ENCODE results near the gene TGFBR3.

TGFBR3 gene

GRCh38 chr1:91768120-91768519 lies 117.8 kb downstream of the TGFBR3 start:
- Histone ChIP-seq H3K4me1 (ENCODE audit: low read length) (no peaks in the 10 kb centered on the region), H2AFZ (ENCODE audit: low read depth, low read length) (no peak overlapping the region), H3K79me2 (ENCODE audit: low read length) (no peaks in the 10 kb centered on the region), H3K4me2 (ENCODE audit: low read length) (no peak overlapping the region), H3K9ac (ENCODE audit: low read length) (no peak overlapping the region), H3K4me3 (ENCODE audit: low read length) (no peak overlapping the region), H3K27ac (ENCODE audit: low read length) (no peak overlapping the region), H4K20me1 (ENCODE audit: insufficient read depth, low read length) (no peaks in the 10 kb centered on the region), H3K9me3 (ENCODE audit: insufficient read depth, low read length) (no peaks in the 10 kb centered on the region), H3K36me3 (replicated peaks; ENCODE audit: low read depth, low read length) (no peaks in the 10 kb centered on the region), H3K27me3 (ENCODE audit: low read depth, low read length) (no peaks in the 10 kb centered on the region)
- TF ChIP-seq, protein P1, sequence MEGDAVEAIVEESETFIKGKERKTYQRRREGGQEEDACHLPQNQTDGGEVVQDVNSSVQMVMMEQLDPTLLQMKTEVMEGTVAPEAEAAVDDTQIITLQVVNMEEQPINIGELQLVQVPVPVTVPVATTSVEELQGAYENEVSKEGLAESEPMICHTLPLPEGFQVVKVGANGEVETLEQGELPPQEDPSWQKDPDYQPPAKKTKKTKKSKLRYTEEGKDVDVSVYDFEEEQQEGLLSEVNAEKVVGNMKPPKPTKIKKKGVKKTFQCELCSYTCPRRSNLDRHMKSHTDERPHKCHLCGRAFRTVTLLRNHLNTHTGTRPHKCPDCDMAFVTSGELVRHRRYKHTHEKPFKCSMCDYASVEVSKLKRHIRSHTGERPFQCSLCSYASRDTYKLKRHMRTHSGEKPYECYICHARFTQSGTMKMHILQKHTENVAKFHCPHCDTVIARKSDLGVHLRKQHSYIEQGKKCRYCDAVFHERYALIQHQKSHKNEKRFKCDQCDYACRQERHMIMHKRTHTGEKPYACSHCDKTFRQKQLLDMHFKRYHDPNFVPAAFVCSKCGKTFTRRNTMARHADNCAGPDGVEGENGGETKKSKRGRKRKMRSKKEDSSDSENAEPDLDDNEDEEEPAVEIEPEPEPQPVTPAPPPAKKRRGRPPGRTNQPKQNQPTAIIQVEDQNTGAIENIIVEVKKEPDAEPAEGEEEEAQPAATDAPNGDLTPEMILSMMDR (IDR thresholded peaks at IDR 0.05; ENCODE audit: low read depth, low read length): no peak
- TF ChIP-seq EZH2phosphoT487 (IDR thresholded peaks at IDR 0.05; ENCODE audit: low read depth): no peak

DNA sequence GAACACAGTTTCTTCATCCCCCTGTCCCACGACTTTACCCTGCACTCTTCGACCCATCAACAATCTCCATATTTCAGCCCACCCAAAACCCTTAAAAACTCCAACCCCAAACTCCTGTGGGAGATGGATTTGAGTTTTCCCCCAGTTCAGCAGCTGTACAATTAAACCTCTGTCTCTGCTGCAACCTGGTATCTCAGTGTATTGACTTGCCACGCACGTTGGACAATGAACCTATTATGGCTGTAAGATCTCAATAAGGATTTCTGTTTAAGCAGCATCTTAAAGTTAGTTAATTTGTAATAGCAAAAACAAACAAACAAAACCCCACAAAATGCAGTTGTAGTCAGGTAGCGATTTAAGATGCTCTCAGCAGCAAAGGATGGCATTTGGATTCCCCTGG lies 119.1 kb downstream of the TGFBR3 start:
- Histone ChIP-seq H3K36me3 (replicated peaks; ENCODE audit: low read depth, low read length) (no peaks in the 10 kb centered on the region), H3K27me3 (ENCODE audit: low read depth, low read length) (no peaks in the 10 kb centered on the region), H3K79me2 (ENCODE audit: low read length) (no peaks in the 10 kb centered on the region), H3K9me3 (ENCODE audit: insufficient read depth, low read length) (no peaks in the 10 kb centered on the region), H3K27ac (ENCODE audit: low read length) (no peak overlapping the region), H3K4me2 (ENCODE audit: low read length) (no peak overlapping the region), H4K20me1 (ENCODE audit: insufficient read depth, low read length) (no peaks in the 10 kb centered on the region), H2AFZ (ENCODE audit: low read depth, low read length) (no peak overlapping the region), H3K9ac (ENCODE audit: low read length) (no peak overlapping the region), H3K4me3 (ENCODE audit: low read length) (no peak overlapping the region), H3K4me1 (ENCODE audit: low read length) (no peaks in the 10 kb centered on the region)
- TF ChIP-seq, protein P1 (IDR thresholded peaks at IDR 0.05; ENCODE audit: low read depth, low read length): no peak
- no peak for TF ChIP-seq EZH2phosphoT487 (IDR thresholded peaks at IDR 0.05; ENCODE audit: low read depth)

GRCh38 chr1:91765880-91766443 lies 120.0 kb downstream of the TGFBR3 start:
- H3K9me3 ChIP-seq (ENCODE audit: insufficient read depth, low read length): no peaks in the 10 kb centered on the region
- TF ChIP-seq EZH2phosphoT487 (IDR thresholded peaks at IDR 0.05; ENCODE audit: low read depth): no peak
- TF ChIP-seq, protein P1 (IDR thresholded peaks at IDR 0.05; ENCODE audit: low read depth, low read length): no peak
- H2AFZ ChIP-seq (ENCODE audit: low read depth, low read length): no peak overlapping the region
- no peaks in the 10 kb centered on the region for H3K4me1 ChIP-seq (ENCODE audit: low read length)
- H3K9ac ChIP-seq (ENCODE audit: low read length): no peak overlapping the region
- H4K20me1 ChIP-seq (ENCODE audit: insufficient read depth, low read length): no peaks in the 10 kb centered on the region
- no peaks in the 10 kb centered on the region for H3K27me3 ChIP-seq (ENCODE audit: low read depth, low read length)
- no peaks in the 10 kb centered on the region for H3K79me2 ChIP-seq (ENCODE audit: low read length)
- no peak overlapping the region for H3K27ac ChIP-seq (ENCODE audit: low read length)
- H3K4me3 ChIP-seq (ENCODE audit: low read length): no peak overlapping the region
- no peaks in the 10 kb centered on the region for H3K36me3 ChIP-seq (replicated peaks; ENCODE audit: low read depth, low read length)
- no peak overlapping the region for H3K4me2 ChIP-seq (ENCODE audit: low read length)

DNA sequence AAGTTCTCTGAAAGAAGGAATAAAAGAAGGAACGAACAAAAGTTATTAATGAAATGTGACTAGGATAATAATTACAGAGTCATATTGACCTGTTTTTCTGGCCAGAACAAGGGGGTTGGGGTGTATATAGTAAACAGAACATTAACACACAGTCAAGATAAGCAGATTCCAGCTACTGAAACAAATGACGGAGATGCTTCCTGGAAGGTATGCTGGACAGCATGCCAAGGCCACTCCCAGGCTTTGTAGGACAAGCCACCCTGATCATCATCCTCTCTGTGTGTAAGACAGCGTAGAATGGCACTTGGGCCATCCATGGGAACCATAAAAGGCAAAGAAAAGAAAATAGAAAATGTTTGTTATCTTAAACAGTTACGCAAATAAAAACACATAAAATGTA lies 120.7 kb downstream of the TGFBR3 start:
- Histone ChIP-seq H3K27me3 (ENCODE audit: low read depth, low read length) (no peaks in the 10 kb centered on the region), H2AFZ (ENCODE audit: low read depth, low read length) (no peak overlapping the region), H3K9ac (ENCODE audit: low read length) (no peak overlapping the region), H3K4me1 (ENCODE audit: low read length) (no peaks in the 10 kb centered on the region), H4K20me1 (ENCODE audit: insufficient read depth, low read length) (no peaks in the 10 kb centered on the region), H3K4me2 (ENCODE audit: low read length) (no peak overlapping the region), H3K36me3 (replicated peaks; ENCODE audit: low read depth, low read length) (no peaks in the 10 kb centered on the region), H3K9me3 (ENCODE audit: insufficient read depth, low read length) (no peaks in the 10 kb centered on the region), H3K79me2 (ENCODE audit: low read length) (no peaks in the 10 kb centered on the region), H3K4me3 (ENCODE audit: low read length) (no peak overlapping the region), H3K27ac (ENCODE audit: low read length) (no peak overlapping the region)
- TF ChIP-seq, protein P1 (IDR thresholded peaks at IDR 0.05; ENCODE audit: low read depth, low read length): no peak
- TF ChIP-seq EZH2phosphoT487 (IDR thresholded peaks at IDR 0.05; ENCODE audit: low read depth): no peak

All from OCI-LY3 (cell line).